Skin epidermis (tissue), 12 donors: Measurements from ENCODE around the gene DLK1.

Experiments used
- H3K27ac ChIP-seq, 21 experiments: fragments of 200-600 bp; sonication (generic) in 11 of 21; one replicate each; pipeline ENCODE4 v1.5.0; 2020; ENCODE audit warnings: mild to moderate bottlenecking in 3 of 21, inconsistent platforms in 2 of 21, moderate library complexity in 2 of 21
- H3K4me3 ChIP-seq, 7 experiments: fragments of 200-600 bp; sonication (generic) in 2 of 7; one replicate each; pipeline ENCODE4 v1.5.0; 2020; ENCODE audit warnings: inconsistent platforms in 2 of 7, mild to moderate bottlenecking in 2 of 7, moderate library complexity in 1 of 7

DLK1 gene

DNA sequence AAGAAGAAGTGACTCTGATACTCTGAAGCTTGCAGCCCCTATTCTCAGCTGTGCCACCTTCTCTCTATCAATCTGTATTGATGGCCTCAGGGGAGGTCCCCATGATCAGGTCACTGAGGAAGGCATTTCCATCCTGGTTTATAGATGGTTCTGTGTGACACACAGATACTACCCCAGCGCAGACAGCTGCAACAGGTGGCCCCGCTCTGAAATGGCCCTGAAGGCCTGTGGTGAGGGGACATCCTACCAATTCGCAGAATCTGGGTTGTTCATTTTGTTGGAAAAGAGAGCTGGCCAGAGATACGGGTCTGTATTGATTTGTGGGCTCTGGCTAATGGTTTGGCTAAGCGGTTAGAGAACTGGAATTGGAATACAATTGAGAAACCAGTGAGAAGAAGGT, 21.7 kb downstream of the DLK1 start:
- Histone ChIP-seq H3K4me3 (no peak overlapping the region), H3K27ac (no peak overlapping the region)

DNA sequence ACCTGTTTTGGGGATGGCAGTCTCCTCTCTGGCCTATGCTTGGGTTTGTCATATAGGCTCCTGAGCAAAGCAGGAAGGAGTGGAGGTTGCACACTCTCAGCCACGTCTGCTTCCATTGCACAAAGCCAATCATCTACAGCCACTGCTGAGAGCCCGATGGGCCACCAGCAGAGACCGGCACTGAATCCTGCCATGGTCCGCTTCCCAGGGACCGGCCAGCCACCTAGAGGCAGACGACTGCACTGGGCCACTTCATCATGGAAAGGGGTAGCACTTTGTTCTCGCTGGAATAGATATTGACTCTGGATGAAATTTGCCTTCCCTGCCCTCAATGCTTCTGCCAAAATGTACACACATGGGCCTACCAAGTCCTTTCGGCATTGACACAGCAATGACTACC, 22.3 kb downstream of the DLK1 start:
- no peak overlapping the region for H3K4me3 ChIP-seq
- no peak overlapping the region for H3K27ac ChIP-seq

- Histone ChIP-seq H3K27ac (no peak overlapping the region), H3K4me3 (no peak overlapping the region)
Measured at GRCh38 chr14:100749967-100750597, 23.4 kb downstream of the DLK1 start.

DNA sequence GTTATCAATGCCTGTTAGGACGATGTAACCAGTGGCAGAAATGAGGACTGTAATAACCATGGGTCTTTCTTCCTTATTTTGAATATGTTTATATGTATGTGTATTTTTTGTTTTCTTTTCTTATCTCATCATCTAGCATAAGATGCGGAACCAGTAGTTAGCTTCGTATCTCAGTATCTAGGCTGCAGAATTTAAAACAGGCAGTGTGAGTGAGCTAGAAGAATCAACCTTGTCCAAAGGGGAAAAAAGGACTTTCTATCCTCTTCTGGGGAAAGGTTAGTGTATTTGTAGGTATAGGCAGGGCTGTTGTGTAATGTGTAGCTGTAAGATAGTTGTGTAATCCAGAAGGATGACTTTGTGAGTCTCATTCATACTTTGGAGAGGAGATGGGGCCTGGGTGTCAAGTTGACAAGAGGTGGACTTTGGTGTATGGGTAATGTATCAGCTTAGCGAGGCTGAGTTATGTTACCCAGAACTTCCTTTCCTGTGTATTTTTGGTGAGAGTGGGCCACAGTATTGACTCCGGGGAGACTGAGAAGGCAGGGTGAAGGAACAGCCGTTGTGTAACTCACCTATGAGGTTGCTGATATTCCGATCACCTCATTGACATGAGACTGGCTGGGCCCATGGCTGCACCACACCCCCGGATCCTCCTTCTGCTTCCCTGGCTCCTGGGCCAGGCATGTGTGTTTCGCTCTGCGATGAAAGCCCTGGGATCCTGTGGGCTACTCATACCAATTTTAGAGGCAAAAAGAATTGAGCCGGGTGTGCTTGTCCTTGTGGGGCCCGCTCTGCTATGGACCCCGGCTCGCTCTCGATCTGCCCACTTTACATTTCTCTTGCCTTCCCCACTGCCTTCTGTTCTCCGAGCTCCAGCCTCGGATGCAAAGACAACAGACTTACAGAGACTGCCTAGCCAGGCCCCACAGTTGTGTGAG, 24.3 kb downstream of the DLK1 start:
- Histone ChIP-seq H3K4me3 (no peak overlapping the region), H3K27ac (no peak overlapping the region)

DNA sequence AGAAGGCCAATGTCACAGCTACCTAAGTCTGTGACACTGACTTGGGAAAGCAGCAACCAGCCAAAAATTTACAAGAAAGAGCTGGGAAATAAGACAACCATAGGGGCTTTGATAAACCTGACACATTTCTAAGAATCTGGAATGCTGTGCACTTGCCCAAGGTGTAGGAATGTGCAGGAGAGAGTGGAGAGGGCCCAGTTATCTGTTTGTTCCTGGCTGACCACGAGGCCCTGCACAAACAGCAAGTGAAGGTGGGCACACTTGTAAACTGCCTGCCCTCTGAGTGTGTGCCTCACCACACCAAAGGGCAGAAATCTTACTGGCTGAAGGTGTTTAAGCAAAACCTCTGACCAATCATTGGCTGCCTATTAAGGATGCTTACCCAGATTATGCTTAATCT, 27.3 kb downstream of the DLK1 start:
- no peak overlapping the region for H3K4me3 ChIP-seq
- H3K27ac ChIP-seq, result no peak overlapping the region

DNA sequence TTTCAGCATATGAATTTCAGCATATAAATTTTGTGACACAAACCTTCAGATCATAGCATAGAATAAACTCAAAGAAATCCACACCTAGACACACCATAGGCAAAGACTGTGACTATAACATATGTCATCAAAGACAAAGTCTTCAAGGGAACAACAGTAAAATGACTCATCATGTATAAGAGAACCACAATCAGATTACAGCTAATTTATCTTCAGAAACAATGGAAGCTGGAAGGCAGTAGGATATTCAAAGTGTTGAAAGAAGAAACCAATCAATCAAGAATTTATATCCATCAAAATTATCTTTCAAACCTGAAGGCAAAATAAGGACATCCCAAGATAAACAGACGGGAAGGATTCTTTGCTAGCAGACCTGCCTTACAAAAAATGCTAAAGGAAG, 29.0 kb downstream of the DLK1 start:
- no peak overlapping the region for H3K4me3 ChIP-seq
- H3K27ac ChIP-seq, result no peak overlapping the region

- H3K4me3 ChIP-seq, result no peak overlapping the region
- H3K27ac ChIP-seq, result no peak overlapping the region
Measured at GRCh38 chr14:100761481-100761880, 34.8 kb downstream of the DLK1 start.

DNA sequence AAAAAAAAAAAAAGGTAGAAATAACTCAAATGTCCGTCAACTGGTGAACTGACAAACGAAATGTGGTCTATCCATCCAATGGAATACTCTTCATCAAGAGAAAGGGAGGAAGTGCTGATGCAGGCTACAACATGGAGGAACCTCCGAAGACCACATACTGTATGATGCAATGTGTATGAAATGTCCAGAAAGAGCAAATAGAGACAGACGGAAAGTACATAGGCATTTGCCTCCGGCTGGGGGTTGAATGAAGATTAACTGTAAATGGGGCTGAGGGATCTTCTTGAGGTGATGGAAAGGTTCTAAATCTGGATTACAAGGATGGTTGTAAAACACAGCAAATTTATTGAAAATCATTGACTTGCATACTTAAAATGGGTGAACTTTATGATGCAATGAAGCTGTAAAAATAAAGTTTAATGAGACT, 35.4 kb downstream of the DLK1 start:
- H3K4me3 ChIP-seq, result no peak overlapping the region
- H3K27ac ChIP-seq, result no peak overlapping the region

DNA sequence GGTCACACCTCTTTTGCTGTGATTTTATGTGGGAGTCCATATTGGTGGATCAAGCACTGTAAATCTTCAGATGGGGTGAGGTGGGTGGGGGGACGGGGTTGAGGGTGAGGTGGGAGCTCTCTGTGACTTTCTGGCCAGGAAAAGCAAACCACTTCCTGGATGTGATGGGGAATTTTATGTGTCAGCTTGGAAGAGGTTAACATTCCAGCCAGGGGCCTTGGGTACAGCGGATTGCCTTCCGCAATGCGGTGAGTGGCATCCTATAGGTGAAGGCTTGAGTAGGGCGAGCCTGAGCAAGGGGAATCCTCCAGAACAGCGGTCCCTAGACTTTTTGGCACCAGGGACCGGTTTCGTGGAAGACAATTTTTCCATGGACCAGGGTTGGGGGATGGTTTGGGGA, 36.2 kb downstream of the DLK1 start:
- Histone ChIP-seq H3K27ac (no peak overlapping the region), H3K4me3 (no peak overlapping the region)

- H3K27ac ChIP-seq, result no peak overlapping the region
- no peak overlapping the region for H3K4me3 ChIP-seq
Measured at GRCh38 chr14:100764471-100765115, 37.9 kb downstream of the DLK1 start.

GRCh38 chr14:100765296-100765695, 38.6 kb downstream of the DLK1 start:
- H3K4me3 ChIP-seq, result no peak overlapping the region
- no peak overlapping the region for H3K27ac ChIP-seq

DNA sequence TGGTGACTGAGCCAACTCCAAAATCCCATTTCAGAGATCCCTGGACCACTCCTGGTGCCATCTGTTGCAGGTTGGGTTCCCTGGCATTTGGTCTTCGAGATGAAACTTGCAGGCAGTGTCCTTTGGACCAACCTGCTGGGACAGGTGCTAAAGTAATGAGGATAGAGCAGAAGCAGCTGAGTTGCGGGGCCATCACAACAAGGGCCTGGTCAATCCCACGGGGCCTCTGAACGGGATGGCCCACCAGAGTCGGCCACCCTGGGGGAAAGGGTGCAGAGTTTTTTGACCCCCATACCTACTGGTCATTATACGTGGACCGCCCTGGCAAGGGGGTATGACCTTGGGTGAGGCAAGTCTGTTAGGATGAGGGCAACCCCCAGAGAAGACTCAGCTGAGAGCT, 39.3 kb downstream of the DLK1 start:
- no peak overlapping the region for H3K4me3 ChIP-seq
- H3K27ac ChIP-seq, result no peak overlapping the region

DNA sequence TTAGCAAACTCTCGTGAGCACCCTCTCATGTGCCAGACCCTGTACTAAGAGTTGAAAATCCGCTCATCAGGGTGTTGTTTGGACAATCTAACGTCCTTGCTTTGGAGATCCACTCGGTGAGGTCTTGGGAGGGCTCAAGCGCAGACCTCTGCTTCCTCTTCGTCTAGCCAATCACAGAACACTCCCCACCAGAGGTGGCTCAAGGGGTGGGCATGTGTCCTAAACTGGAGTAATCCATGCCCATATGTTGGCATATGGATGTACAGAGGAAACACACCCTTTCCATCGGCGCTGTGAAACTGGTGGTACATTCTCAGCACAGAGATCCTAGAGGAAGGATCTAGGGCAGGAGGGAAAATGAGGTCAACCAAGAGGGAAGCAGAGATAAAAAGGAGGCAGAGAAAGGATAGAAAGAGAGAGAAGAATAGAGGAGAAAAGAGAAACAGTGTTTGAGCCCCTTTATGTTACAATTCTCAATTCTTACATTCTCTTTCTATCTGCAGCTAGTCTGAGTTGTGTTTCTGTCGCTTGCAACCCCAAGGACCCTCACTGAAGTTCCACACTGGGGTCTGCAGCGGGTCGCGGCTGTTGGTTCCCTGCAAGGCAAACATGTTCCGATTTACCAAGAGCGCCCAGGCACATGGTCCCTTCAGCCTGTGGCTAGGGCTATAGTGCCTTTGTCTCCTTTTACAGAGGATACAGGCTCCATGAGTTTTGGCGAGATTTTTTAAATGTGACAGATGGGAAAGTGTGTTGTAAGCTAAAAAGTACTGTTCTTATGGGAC, 40.5 kb downstream of the DLK1 start:
- Histone ChIP-seq H3K27ac (no peak overlapping the region), H3K4me3 (no peak overlapping the region)

DNA sequence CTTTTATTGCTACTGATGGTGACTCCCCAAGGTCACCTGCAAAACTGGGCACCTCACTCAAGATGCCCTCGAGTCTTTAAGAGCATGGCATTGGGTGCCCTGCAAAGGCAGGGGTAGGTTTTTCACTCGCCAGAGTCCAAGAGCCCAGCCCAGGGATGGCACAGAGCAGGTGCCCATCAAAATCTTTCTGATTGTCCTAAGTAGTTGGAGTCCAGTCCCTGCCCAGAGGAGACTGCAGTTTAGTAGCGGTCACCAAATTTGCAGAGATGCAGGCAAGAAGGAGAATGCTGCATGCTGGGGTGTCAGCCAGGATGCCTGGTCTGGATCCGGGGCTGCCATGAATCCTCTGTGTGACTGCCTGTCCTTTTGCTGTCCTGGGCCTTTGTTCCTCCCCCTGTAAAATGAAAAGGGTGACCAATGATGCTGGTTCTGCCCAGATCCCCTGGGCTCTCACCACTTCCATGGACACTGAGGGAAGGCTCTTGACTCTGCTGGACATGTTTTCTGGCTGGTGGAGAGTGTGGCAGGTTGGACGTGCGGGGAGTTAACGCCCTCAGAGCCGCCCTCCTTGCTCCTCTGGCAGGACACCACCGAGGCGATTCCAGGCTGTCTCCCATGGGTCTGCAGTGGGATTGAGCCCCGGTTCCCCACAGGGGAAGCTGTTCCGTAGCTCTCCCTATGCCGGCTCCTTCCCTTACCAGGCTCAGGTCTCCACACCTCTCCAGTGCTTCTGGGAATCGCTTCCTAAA, 41.3 kb downstream of the DLK1 start:
- Histone ChIP-seq H3K4me3 (no peak overlapping the region), H3K27ac (no peak overlapping the region)

- H3K4me3 ChIP-seq, result no peak overlapping the region
- H3K27ac ChIP-seq, result no peak overlapping the region
Measured at GRCh38 chr14:100769035-100769939, 42.6 kb downstream of the DLK1 start.

DNA sequence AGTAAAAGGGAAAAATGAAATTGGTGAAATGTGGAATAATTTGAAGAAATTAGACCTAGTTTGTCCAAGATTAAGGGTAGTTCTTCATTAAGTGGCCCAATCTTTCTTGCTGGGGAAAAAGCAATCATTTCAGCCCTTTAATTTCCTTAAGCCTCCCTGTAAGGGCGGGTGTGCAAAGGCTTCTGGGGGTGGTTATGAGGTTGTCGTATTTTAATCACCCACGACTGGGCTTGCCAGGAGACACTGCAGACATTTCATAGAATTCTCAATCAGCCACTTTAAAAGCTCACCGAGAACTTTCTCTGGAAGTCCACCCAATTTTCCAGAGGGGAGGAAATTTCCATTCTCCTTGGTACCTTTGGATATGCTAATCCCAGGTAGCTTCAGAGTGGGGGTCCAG, 43.4 kb downstream of the DLK1 start:
- Histone ChIP-seq H3K27ac (no peak overlapping the region), H3K4me3 (no peak overlapping the region)

GRCh38 chr14:100770605-100771120, 44.0 kb downstream of the DLK1 start:
- no peak overlapping the region for H3K4me3 ChIP-seq
- H3K27ac ChIP-seq, result no peak overlapping the region

DNA sequence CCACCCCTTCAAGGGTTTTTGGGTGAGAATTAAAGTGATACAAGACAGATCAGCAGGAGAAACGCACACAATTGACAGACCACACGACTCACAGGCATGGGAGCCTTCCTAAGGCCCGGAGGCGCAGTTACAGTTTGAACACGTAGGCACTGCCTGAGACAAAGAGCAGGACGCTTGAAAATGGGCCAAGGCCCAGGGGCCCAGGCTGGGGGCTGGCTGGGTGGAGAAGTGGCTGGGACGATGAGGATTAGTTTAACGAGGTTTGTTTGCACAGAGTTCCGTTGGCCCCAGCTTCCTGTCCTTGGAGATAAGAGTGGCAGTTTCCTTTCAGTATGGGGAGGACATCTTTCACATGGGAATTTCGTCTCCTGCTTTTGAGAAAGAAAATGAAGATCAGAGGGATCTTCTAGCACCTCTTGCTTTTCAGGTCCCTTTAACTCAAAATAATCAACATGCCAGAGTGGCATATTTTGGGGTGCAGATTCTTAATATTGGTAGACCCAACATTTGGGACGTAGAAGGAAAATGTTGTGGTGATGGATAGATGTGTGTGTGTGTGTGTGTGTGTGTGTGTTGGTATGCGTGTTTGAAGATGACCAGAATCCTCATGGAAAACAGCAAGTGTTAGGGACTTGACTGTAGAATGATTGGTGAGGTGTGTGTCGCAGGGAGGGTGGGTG, 44.6 kb downstream of the DLK1 start:
- Histone ChIP-seq H3K27ac (no peak overlapping the region), H3K4me3 (no peak overlapping the region)
